AG10803 (cell line): ENCODE measurements around the gene FOXK1.
"Not testable (repeated sequence)": the region's sequence is repeated elsewhere in the genome, so short reads cannot be mapped to it uniquely, and the experiment has no call there.

Experiments
- DNase-seq: peaks from one replicate; pipeline ENCODE4 v3.0.0; 2010; ENCODE audit warnings: low read depth
- H3K4me3 ChIP-seq: 2 replicates; pipeline ENCODE4 v1.5.1; 2011; ENCODE audit warnings: mild to moderate bottlenecking, low read length, control low read depth
- TF ChIP-seq, protein P1 (sequence below): conservative IDR thresholded peaks from 2 replicates; pipeline ENCODE4 v1.5.1; 2011; ENCODE audit warnings: mild to moderate bottlenecking, low read length, control low read depth, inconsistent platforms

FOXK1 gene

DNA sequence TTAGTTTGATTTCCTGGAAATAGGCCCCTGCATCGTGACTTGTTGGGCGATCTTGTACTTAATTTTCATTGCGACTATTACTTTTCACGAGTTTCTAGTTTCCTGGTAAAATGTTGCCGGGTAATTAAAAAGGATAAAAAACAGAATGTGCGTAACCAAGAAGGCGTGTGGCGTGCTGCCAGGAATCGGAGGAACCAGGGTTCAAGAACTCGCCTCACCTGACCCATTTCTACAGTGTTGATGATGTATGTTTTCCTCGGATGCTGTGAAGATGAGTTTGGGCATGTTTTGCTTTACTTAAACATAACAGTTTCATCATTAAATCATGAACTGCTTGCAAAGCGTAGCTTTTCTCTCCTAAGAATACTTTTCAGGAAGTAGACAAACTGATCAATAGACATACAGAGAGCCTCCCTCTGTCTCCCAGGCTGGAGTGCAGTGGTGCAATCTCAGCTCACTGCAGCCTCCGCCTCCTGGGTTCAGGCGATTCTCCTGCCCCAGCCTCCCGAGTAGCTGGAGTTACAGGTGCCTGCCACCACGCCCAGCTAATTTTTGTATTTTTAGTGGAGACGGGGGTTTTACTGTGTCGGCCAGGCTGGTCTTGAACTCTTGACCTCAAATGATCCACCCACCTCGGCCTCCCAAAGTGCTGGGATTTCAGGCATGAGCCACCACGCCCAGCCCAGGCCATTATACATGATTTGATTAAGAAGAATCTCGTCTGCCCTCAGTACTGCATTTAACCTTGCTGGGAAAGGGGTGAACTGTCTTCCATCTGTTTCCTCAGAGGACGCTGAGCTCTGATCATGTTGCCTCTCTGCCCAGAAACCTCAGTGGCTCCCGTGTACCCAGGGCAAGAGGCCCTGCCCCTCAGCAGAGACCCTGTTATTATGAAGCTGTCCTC, 9.1 kb downstream of the FOXK1 start:
- TF ChIP-seq, protein P1, sequence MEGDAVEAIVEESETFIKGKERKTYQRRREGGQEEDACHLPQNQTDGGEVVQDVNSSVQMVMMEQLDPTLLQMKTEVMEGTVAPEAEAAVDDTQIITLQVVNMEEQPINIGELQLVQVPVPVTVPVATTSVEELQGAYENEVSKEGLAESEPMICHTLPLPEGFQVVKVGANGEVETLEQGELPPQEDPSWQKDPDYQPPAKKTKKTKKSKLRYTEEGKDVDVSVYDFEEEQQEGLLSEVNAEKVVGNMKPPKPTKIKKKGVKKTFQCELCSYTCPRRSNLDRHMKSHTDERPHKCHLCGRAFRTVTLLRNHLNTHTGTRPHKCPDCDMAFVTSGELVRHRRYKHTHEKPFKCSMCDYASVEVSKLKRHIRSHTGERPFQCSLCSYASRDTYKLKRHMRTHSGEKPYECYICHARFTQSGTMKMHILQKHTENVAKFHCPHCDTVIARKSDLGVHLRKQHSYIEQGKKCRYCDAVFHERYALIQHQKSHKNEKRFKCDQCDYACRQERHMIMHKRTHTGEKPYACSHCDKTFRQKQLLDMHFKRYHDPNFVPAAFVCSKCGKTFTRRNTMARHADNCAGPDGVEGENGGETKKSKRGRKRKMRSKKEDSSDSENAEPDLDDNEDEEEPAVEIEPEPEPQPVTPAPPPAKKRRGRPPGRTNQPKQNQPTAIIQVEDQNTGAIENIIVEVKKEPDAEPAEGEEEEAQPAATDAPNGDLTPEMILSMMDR, result no peak
- DNase-seq, result no peak
- H3K4me3 ChIP-seq, result no peak overlapping the region

DNA sequence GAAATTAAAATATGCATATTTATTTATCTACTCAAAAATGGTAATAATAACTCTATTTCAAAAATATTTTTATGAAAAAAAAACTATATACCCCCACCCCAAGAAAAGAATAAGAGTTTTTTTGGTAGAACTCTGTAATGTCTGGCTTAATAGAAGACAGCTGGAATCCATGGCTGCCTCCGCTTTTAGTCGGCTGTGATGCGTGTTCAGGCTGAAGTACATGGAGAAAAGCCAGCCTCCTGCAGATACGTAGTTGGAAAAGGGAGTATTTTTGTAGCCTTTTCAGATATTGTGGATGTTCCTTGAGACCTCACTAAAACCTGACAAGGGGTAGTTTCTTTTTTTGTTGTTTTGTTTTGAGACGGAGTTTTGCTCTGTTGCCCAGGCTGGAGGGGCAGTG, 10.0 kb downstream of the FOXK1 start:
- peak; percentile 73 for DNase-seq
- TF ChIP-seq, protein P1, result no peak
- H3K4me3 ChIP-seq, result no peak overlapping the region; the same call in 1 of the 2 replicates

DNA sequence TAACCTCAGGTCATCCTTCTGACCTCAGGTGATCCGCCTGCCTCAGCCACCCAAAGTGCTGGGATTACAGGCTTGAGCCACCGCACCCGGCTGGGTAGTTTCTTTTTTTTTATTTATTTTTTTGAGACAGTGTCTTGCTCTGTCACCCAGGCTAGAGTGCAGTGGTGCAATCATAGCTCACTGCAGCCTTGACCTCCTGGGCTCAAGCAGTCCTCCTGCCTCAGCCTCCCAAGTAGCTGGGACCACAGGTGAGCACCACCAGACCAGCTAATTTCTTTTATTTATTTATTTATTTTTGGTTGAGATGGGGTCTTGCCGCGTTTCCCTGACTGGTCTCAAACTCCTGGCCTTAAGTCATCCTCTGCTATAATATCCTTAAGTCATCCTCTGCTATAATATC, 10.5 kb downstream of the FOXK1 start:
- H3K4me3 ChIP-seq, DNase-seq: not testable (repeated sequence)

DNA sequence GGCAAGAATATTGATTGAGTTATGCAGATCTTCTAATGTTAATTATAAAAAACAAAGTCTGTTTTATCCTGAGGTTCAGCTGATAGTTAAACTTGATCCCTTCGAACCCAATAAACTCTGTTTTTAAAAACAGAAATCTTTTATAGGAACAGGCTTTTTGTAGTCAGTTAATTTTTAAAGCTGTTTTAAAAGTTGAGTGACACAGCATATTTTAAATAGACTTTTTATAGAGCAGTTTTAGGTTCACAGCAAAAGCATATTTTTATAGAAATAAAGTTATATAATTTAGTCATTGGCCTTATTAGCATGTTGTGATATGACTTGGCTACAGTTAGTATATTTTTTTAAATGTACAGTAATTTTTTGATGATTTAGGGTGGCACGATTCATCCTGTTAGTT, 11.1 kb downstream of the FOXK1 start:
- TF ChIP-seq, protein P1, result no peak
- H3K4me3 ChIP-seq, result no peak overlapping the region
- DNase-seq, result no peak

DNA sequence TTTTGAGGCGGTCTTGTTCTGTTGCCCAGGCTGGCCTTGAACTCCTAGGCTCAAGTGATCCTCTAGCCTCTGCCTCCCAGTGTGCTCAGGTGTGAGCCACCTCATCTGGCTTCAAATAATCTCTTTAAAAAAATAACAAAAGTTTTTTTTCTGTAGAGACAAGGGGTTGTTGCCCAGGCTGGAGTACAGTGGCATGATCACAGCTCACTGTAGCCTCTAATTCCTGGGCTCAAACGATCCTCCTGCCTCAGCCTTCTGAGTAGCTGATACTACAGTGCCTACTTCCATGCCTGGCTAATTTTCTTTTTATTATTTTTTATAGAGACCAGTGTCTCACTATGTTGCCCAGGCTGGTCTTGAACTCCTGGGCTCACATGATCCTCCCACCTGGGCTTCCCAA, 11.7 kb downstream of the FOXK1 start:
- TF ChIP-seq, protein P1, result no peak

DNA sequence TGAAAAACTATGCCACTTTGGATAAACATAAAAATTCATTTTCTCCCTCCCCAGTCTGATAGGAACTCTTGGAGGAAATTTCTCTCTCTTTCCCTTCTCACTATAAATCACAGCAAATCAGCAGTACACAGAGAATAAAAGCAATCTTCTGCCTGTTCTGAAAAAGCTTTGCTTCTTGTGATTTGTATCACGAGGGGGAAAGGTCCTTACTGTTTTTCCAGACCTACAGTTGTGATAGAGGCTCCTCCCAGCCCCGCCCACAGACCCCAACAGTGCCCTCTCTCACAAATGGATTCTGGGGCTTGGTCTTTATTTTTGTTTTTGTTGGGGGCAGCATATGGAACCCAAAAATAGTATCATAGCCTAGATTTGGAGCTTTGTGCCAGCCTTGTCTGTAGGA, 12.2 kb downstream of the FOXK1 start:
- no peak for DNase-seq
- peak overlapping the region; percentile 22; the same call in 1 of the 2 replicates for H3K4me3 ChIP-seq
- TF ChIP-seq, protein P1, result no peak

More for the DNA sequence above, 11.7 kb downstream of the FOXK1 start:
- no peak overlapping the region for H3K4me3 ChIP-seq
- no peak for DNase-seq

DNA sequence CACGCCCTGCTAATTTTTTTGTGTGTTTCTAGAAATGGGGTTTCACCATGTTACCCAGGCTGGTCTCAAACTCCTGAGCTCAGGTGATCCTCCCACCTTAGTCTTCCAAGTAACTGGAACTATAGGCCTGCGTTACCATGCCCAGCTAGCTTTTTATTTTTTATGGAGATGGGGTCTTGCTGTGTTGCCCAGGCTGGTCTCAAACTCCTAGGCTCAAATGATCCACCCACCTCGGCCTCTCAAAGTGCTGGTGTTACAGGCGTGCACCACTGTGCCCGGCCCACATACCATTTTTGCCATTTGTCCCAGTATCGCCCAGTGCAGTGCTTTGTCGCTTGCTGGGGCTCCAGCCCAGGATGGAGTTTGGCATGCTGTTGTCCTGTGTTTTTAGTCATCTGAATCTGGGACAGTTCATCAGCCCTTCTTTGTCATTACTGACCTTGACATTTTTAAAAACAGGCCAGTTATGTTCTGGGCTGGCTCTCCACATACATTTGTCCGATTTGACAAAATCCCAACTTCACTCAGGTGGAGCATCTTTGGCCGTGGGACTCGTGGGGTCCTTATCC, 16.7 kb downstream of the FOXK1 start:
- H3K4me3 ChIP-seq, result no peak overlapping the region
- TF ChIP-seq, protein P1, result no peak
- no peak for DNase-seq
